NCI-H69 (cell line): ENCODE data around the gene SCARF2.

Source experiments
- DNase-seq: peaks from one replicate; lab custom pipeline; 2025; lab: John Stamatoyannopoulos, UW

The SCARF2 gene

GRCh38 chr22:20408891-20409290 lies 28.7 kb downstream of the SCARF2 start:
- no peak for DNase-seq

GRCh38 chr22:20407829-20408228 lies 29.8 kb downstream of the SCARF2 start:
- DNase-seq: no peak

- no peak for DNase-seq
Observed at GRCh38 chr22:20406686-20407408, 30.8 kb downstream of the SCARF2 start.

- DNase-seq: no peak
Observed at GRCh38 chr22:20405931-20406685, 31.5 kb downstream of the SCARF2 start.

- DNase-seq: no peak
Observed at GRCh38 chr22:20405291-20405930, 32.2 kb downstream of the SCARF2 start.

- DNase-seq: no peak
Observed at GRCh38 chr22:20404881-20405280, 32.7 kb downstream of the SCARF2 start.

- no peak for DNase-seq
Observed at GRCh38 chr22:20403779-20404140, 33.9 kb downstream of the SCARF2 start.

GRCh38 chr22:20402960-20403778 lies 34.5 kb downstream of the SCARF2 start:
- no peak for DNase-seq

- DNase-seq: no peak
Observed at GRCh38 chr22:20401376-20402014, 36.1 kb downstream of the SCARF2 start.

- DNase-seq: no peak
Observed at GRCh38 chr22:20400606-20401375, 36.8 kb downstream of the SCARF2 start.

GRCh38 chr22:20399866-20400605 lies 37.6 kb downstream of the SCARF2 start:
- DNase-seq: peak; percentile 7

- DNase-seq: no peak
Observed at GRCh38 chr22:20398420-20398819, 39.2 kb downstream of the SCARF2 start.

- DNase-seq: no peak
Observed at GRCh38 chr22:20397498-20397897, 40.1 kb downstream of the SCARF2 start.

- DNase-seq: no peak
Observed at GRCh38 chr22:20396639-20397038, 41.0 kb downstream of the SCARF2 start.

- DNase-seq: no peak
Observed at GRCh38 chr22:20395907-20396287, 41.7 kb downstream of the SCARF2 start.

- DNase-seq: peak; percentile 32
Observed at GRCh38 chr22:20395181-20395906, 42.3 kb downstream of the SCARF2 start.

- DNase-seq: peak; percentile 94
Observed at GRCh38 chr22:20393705-20394476, 43.7 kb downstream of the SCARF2 start, which contains the start of gene ZNF74. ZNF74 (plus strand) TSS chr22:20394151; CDS start chr22:20394629, 478 bp downstream.

GRCh38 chr22:20392983-20393704 lies 44.5 kb downstream of the SCARF2 start:
- no peak for DNase-seq
